GM12864 (cell line): ENCODE measurements around the gene RUNX3.

Experiments used
- DNase-seq: peaks from one replicate; pipeline ENCODE4 v3.0.0-alpha.2; 2011; ENCODE audit warnings: low read depth
- H3K4me3 ChIP-seq: 2 replicates; pipeline ENCODE4 v1.5.1; 2011; ENCODE audit warnings: mild to moderate bottlenecking, low read depth, low read length, control low read depth
- CTCF ChIP-seq: IDR thresholded peaks from 2 replicates; pipeline ENCODE4 v1.5.1; 2011; ENCODE audit warnings: low read depth, mild to moderate bottlenecking, moderate library complexity, low read length, control low read depth, inconsistent platforms; ENCODE audit errors: missing control alignments

Gene RUNX3

GRCh38 chr1:24906760-24907490 is 23.2 kb downstream of the RUNX3 start:
- no peak for TF ChIP-seq CTCF
- DNase-seq, result no peak
- H3K4me3 ChIP-seq, result no peak overlapping the region

GRCh38 chr1:24905979-24906720 is 23.9 kb downstream of the RUNX3 start:
- no peak for TF ChIP-seq CTCF
- H3K4me3 ChIP-seq, result no peak overlapping the region
- no peak for DNase-seq

GRCh38 chr1:24905355-24905978 is 24.6 kb downstream of the RUNX3 start:
- DNase-seq, result no peak
- H3K4me3 ChIP-seq, result no peak overlapping the region
- TF ChIP-seq CTCF, result no peak

- TF ChIP-seq CTCF, result no peak
- H3K4me3 ChIP-seq, result no peak overlapping the region
- no peak for DNase-seq
Observed at GRCh38 chr1:24904731-24905354, 25.2 kb downstream of the RUNX3 start.

GRCh38 chr1:24903955-24904730 is 25.9 kb downstream of the RUNX3 start:
- no peak for DNase-seq
- TF ChIP-seq CTCF, result no peak
- no peak overlapping the region for H3K4me3 ChIP-seq

GRCh38 chr1:24903560-24903954 is 26.5 kb downstream of the RUNX3 start:
- no peak for DNase-seq
- no peak overlapping the region for H3K4me3 ChIP-seq
- TF ChIP-seq CTCF, result no peak
